Measurements from ENCODE around the gene BPTF.
"Not testable (repeated sequence)": the region's sequence is repeated elsewhere in the genome, so short reads cannot be mapped to it uniquely, and the experiment has no call there.

The BPTF gene

DNA sequence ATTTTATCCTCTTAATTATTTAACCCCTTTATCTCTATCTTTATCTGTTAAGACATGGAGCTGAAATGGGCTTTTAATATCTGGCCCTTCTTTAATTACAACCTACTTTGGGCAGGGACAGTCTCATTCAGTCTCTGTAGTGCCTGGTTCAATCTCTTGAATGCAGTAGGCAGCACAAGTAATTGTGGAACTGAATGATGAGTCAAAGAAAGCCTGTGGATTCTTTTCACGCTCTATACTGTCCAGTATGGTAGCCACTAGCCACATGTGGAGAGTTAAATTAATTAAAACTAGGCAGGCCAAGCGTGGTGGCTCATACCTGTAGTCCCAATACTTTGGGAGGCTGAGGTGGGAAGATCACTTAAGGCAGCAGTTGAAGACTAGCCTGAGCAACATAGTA lies 9.3 kb downstream of the BPTF start:
- DNase-seq (ENCODE audit: low spot score): no peak

DNA sequence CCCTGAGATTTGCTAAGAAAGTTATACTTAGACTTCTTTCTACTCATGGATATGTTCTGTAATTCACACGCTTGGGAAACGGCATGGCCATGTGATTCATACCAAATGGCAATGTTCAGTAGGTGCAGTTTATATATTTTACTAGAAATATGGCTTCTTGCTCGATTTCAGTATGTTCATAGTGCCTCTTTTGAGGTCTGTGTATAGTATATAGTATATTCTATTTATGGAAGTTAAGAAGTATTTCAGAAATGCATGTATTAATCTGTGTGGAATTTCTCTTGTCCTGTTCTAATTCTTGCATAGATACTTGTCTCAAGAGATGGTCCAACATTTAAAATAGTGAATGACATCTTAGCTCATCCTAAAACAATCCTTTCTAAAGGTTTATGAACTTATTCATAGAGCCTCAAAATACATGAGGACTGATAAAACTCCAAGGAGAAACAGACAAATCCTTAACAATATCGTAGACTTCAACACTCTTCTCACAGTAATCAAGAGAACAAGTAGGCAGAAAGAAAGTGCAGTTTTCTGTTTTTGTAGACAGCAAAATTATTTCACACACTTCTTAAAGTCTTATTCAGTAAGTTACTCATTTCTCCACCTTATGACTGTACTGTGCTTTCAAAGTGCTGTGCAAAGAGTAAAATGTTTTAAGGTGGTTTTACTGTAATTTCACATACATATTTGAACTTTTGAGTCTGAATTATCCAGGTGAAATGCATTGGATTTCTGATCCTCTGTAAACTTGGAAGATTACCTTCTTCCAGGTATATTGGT lies 11.1 kb downstream of the BPTF start:
- DNase-seq (ENCODE audit: low spot score): no peak

DNA sequence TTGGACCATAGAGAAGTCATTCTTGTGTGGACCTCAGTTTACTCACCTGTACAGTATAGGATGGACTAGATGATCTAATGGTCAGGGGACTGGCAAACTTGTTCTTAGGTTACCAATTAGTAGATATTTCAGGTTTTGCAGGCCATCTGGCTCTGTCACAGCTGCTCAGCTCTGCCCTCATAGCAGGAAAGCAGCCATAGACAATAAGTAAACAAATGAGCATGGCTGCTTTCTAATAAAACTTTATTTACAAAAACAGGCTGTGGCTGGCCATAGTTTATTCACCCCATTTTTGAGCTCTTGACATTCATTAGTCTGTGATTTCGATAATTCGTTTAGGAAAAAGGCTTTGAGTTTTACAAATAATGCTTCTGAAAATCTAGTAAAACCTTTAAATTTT lies 12.7 kb downstream of the BPTF start:
- DNase-seq (ENCODE audit: low spot score): no peak

DNA sequence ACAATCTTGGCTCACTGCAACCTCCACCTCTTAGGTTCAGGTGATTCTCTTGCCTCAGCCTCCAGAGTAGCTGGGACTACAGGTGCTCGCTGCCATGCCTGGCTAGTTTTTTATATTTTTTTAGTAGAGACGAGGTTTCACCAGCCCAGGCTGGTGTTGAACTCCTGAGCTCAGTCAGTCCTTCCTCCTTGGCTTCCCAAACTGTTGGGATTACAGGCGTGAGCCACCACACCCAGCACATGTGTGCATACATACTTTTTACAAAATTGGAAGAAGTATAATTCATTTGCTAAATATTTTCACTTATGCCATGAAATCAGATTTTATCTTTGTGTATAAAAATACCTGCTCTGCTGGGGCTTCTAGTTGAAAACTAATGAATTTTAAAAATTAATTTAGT lies 13.2 kb downstream of the BPTF start:
- no peak for DNase-seq (ENCODE audit: low spot score)

DNA sequence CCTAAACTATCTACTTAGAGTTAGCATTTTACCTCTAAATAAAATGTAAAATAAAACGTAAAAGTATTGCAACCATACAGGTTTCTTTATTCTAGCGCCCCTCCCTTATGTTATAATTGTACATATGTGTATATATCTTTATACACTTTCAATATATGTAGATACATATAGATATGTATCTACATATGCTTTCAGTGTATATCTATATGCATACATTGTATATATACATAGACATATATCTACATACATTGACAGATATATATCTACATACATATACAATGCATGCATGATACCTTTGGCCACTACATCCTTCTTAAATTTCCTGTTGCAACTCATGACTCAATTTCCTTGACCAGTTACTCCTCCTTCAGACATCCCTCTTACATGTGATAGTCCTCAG lies 16.7 kb downstream of the BPTF start:
- no peak for DNase-seq (ENCODE audit: low spot score)

DNA sequence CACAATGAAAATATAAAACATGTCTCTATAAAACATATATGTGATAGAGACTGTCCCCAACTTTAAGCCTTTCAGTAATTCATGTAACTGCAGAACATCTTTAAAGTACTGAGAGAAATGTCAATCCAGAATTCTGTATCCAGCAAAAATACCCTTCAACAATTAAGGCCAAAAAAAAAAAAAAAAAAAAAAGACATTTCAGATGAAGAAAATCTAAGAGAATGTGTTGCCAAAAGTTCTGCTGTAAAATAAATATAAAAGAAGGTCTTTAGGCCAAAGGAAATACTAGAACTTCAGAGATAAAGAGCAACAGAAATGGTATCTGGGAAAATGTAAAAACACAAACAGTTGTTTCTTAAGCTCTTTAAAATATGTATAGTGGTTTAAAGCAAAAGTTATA lies 17.3 kb downstream of the BPTF start:
- no peak for DNase-seq (ENCODE audit: low spot score)

DNA sequence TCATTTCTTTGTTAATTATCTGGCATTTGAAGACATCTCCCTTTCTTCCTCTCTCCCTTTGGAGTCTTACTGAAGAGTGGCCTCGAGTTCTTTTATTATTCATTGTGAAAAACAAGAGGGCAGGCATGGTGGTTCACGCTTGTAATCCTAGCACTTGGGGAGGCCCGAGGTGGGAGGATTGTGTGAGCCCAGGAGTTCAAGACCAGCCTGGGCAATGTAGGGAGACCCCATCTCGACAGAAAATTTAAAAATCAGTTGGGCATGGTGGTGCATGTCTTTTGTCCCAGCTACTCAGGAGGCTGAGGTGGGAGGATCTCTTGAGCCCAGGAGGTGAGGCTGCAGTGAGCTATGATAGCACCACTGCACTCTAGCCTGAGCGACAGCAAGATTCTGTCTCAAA lies 20.1 kb downstream of the BPTF start:
- DNase-seq (ENCODE audit: low spot score): no peak

DNA sequence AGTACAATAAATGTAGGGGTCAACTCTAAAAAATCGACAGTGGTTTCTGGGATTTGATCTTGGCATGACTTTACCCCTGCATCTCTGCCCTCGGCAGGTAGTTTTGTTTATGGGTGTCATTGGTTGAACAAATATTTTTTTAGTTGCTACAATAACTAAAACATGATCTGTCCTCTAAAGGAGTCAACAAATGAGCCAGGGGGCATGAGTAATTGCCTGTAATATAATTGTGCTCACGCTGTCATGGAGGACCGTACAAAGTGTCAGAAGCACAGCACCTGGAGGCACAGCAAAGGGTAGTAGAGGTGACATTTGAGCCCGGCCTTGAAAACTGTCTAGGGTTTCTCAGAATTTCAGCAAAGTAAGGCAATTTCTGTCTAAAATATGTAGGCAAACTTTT lies 22.9 kb downstream of the BPTF start:
- not testable (repeated sequence) for DNase-seq (ENCODE audit: low spot score)

DNA sequence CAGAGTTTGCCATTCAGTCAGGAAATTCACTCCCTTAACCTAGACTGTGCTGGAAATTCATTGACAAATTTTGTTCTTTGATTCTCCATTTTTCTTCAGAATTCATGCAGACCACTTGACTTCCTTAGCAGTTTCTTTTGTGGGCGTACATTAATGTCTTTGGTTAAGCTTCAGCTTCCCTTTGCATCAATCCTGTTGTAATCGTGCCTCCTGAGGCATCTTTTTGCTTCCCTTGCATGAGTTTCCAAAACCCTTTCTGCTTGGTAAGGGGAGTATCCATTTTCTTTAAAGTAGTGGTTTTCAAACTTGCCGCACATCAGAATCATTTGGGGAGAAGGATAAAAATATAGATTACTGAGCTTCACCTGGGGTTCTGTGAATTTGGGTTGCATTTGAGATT lies 23.5 kb downstream of the BPTF start:
- DNase-seq (ENCODE audit: low spot score): not testable (repeated sequence)

DNA sequence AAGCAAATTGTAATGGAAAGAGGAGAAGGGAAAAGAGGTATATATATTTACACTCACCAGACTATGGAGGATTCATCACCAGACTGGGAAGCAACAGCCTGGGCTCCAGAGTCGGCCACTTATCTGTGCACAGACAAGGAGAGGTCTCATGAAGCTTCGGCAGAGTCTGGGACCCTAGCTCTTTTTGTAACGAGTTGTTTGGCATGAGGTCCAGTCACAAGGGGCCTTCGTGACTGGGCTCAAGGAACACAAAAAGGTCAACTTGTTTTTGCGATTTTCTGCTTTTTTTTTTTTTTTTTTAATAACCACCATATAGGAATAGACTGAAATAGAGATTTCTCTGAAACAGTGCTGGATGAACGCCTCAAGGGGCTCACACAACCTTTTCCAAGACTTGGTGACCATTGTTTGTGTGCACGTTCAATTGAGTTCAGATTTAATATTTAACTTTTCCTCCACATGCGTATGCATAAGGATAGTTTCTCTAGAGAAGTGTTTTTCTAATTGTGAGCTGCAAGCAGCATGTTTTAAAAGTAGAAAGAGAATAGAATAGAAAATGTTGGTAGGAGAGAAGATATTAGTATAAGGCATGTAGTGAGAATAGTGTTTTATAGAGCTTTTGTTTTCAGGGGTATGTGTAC lies 25.8 kb downstream of the BPTF start:
- DNase-seq (ENCODE audit: low spot score): no peak

DNA sequence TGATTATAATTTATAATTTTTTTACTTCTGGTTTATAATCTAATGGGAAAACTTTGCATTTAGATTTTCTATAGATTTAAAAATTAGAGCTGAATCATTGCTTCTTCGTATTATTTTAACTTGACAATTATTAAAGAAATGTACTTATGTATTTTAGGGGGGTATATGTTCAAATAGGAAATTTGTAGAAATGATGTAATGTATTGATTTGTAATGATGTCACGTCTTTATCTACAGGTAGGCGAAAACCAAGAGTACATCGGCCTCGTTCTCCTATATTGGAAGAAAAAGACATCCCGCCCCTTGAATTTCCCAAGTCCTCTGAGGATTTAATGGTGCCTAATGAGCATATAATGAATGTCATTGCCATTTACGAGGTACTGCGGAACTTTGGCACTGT lies 28.4 kb downstream of the BPTF start:
- no peak for DNase-seq (ENCODE audit: low spot score)

DNA sequence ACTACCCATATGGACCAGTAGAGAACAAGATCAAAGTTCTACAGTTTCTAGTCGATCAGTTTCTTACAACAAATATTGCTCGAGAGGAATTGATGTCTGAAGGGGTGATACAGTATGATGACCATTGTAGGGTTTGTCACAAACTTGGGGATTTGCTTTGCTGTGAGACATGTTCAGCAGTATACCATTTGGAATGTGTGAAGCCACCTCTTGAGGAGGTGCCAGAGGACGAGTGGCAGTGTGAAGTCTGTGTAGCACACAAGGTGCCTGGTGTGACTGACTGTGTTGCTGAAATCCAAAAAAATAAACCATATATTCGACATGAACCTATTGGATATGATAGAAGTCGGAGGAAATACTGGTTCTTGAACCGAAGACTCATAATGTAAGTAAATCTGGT lies 29.1 kb downstream of the BPTF start:
- no peak for DNase-seq (ENCODE audit: low spot score)

DNA sequence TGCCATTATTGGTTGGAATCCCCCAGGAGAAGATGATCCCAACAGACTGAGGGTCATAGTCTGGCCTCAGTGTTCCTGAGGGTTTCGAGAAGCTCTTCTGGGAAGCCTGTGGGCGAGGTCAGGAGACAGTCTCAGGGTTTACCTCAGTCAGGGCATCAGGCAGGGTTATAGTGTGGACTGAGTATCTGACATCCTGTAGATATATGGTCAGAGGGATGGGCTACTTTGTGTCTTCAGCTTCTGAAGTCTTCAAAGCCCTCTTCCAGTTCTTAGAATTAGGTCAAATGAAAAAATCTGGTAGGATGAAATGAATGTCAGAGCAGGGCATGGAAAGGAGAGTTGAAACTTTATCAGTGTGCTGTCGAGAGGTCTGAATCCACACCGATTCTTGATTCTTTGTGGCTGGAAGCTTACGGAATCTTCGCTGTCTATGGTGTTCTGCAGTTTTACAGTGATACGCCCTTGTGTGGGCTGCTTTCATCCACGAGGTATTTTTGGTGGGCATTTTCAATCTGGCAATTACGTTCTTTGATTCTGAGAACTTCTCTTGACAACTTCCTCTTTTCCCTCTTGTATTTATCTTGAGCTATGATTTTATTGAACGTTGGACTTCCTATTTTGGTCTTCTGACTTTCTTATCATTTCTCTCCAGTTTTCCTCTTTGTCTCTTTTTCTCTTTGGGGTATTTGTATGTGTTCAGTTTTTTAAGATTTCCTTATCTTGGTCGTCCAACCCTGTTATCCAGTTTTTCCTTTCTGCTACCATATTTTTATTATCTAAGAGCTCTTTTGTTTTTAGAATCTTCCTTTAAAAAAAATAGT lies 30.4 kb downstream of the BPTF start:
- no peak for DNase-seq (ENCODE audit: low spot score)

DNA sequence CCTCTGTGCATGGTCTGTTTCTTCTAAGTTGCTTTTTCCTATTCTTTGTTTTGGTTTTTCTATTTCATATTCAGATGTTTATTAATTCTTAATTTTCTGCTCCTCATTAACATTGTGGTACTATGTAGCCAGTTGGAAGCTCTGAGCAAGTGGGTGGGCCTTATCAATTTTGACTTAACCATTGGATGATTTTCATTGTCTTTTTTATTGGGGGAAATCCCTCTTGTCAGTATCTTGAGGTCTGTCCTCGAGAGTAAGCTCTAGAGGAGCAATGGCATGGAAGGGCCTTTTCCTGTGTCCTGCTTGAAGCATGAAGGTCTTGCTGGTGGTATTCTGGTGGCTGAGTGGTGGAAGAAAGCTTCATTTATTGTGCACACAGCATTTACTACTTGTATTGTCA lies 31.1 kb downstream of the BPTF start:
- DNase-seq (ENCODE audit: low spot score): not testable (repeated sequence)

DNA sequence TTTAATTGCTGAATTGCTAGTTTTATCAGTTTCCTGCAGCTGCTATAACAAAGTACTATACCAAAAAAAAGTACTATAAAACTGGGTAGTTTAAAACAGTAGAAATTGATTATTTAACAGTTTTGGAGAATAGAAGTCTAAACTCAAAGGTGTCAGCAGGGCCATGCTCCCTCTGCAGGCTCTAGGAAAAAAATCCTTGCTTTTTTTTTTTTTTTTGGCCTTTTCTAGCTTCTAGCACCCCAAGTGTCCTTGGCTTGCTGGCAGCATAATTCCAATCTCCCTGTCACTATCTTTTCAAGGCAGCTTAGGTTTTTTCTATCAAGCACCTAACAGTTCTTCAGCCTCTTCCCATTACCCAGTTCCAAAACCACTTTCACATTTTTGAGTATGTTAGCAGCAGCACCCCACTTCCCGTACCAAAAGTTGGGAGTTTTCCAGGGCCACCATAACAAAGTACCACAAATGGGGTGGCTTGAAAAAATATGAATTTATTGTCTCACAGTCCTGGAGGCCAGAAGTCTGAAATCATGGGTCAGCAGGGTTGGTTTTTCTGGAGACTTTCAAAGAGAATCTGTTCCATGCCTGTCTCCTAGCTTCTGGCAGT lies 37.4 kb downstream of the BPTF start:
- DNase-seq (ENCODE audit: low spot score): no peak

DNA sequence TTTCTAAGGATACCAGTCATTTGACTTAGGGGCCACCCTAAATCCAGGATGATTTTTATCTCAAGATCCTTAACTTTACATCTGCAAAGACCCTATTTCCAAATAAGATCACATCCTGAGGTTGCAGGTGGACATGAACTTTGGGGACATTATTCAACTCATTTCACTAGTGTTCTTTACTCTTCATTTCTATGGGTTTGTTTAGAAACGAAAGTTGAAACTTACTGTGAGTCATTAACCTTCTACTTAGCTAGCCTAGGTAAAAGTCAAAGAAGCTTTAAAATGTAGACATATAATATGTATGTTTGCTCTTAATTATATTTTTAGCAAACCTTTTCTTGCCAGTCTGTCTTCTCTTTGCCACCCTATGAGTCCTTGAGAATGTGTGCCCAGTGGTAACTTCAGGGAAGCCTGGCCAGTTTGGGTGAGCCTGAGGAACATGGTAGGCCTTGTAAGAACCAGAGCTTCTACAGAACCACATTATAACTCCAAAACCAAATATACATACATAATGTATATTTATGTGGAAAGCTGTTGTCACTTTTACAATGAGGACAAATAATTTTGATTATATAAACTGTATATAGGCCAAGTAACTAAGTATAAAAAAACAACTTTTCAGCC lies 38.4 kb downstream of the BPTF start:
- no peak for DNase-seq (ENCODE audit: low spot score)

DNA sequence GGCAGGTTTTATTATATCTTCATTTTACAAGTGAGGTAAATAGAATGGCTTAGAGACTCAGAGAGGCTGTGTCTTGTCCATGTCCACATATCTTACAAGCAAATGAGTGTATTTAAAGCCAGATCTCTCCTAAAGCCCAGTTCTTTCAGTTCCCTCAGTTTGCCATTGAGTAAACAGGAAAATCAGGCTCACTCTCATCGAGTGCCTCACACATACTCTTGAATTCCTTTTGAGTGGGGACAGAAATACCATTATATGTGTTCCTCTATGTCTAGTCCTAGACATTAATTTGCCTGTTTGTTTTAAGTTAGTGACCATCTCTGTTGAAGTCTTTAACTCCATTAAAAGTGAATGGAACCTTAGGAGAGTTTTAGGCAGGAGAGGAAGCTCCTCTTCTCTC lies 40.1 kb downstream of the BPTF start:
- no peak for DNase-seq (ENCODE audit: low spot score)

DNA sequence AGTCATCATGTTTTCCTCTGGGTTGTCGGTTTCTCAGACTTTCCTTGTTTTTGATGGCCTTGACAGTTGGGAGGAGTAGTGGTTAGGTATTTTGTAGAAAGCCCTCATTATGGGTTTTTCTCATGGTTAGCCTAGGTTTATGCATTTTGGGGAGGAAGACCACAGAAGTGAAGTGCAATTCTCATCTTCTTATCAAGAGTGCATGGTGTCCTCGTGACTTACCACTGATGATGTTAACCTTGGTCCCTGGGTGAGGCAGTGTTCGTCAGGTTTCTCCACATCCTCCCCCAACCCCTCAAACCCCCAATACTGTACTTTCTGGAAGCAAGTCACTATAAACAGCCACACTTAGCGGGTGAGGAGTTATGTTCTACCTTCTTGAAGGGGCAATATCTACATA lies 42.3 kb downstream of the BPTF start:
- no peak for DNase-seq (ENCODE audit: low spot score)

DNA sequence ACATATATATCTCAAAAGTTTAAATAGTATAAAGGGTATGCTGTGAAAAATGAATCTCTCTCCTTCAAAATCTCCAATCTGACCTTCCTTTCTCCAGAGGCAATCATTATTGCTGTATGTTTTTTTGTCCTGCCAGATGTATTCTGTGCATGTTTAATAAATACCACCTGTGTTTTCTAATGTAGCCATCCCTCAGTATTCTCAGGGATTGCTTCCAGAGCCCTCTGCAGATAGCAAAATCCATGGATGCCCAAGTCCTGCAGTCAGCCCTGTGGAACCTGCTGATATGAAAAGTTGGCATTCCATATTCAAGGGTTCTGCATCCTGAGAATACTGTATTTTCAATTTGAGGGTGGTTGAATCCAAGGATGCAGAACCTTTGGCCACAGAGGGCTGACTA lies 42.9 kb downstream of the BPTF start:
- no peak for DNase-seq (ENCODE audit: low spot score)

DNA sequence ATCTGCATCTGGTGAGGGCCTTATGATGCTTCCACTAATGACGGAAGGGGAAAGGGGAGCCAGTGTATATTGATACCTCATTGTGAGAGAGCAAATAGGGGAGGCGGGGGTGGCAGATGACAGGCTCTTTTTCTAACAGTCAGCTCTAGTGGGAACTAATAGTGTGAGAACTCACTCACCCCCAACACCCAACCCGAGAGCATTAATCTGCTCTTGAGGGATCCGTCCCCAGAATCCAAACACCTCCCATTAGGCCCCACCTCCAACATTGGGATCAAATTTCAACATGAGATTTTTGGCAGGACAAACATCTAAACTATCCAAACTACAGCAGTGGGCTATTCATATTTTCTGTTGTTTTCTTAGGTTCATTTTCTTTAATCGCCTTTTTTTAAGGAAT lies 54.4 kb downstream of the BPTF start:
- DNase-seq (ENCODE audit: low spot score): no peak

DNA sequence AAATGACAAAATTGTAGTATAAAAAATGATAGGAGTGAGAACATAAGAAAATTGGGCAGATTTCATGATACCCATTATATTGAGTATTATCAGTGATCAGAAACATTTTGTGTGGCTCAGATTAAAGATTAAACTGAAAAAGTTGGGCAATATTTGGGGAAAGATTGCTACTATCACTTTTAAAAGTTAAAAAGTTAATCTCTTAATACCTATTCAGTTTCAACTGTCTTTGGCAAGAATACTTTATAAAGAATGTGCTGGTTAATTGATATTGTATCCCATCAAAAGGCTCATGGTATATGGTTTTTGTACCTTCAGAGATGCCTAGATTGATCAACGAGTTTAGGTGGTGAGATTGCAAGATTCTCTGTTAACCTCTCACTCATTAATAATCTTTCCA lies 55.8 kb downstream of the BPTF start:
- no peak for DNase-seq (ENCODE audit: low spot score)

DNA sequence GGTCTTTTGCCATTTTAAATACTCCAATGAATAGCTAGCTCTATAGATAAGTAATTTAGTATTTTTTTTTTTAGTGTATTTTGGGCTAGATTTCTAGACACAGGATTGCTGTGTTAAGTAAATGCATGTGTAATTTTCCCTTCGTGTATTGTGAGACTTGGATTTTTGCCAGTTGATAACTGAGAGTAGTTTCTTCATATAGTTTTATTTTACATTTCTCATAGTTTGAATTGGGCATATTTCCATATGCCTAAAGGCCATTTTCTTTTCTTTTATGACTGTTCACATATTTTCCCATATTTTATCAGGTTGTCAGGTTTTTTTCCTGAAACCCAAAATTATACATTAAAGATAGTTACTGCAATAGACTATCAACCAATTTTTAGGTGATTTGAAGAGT lies 59.4 kb downstream of the BPTF start:
- DNase-seq (ENCODE audit: low spot score): no peak

Data from SK-N-DZ (cell line).